H9 (cell line): ENCODE data around the gene ARPC5L. TPM values are rescaled to one million over a fixed set of nuclear protein-coding genes. Genes with fewer than 3 reads are reported as not detected.
A peak's percentile ranks its signal among the peaks of the same experiment; 100 is the strongest.

ENCODE experiments used
- DNase-seq: peaks from one replicate; pipeline ENCODE4 v3.0.0-alpha.2; 2017
- H2AFZ ChIP-seq: one replicate; pipeline ENCODE4 v1.6.1; 2013; ENCODE audit warnings: mild to moderate bottlenecking, low read length, control low read depth, moderate library complexity
- H2AK5ac ChIP-seq: 2 replicates; pipeline ENCODE4 v1.6.1; 2013; ENCODE audit warnings: low read length, control low read depth, mixed read lengths; ENCODE audit not compliant: insufficient read length
- H2BK120ac ChIP-seq: one replicate; pipeline ENCODE4 v1.6.1; 2013; ENCODE audit warnings: low read depth, mild to moderate bottlenecking, low read length, control low read depth, inconsistent platforms; ENCODE audit not compliant: poor library complexity, severe bottlenecking
- H2BK12ac ChIP-seq: 2 replicates; pipeline ENCODE4 v1.6.1; 2013; ENCODE audit warnings: low read length, control low read depth, mixed read lengths, low read depth; ENCODE audit not compliant: insufficient read length
- H2BK15ac ChIP-seq: 2 replicates; pipeline ENCODE4 v1.6.1; 2013; ENCODE audit warnings: low read depth, low read length, control low read depth
- H2BK20ac ChIP-seq: one replicate; pipeline ENCODE4 v1.6.1; 2013; ENCODE audit warnings: low read depth, mild to moderate bottlenecking, low read length, control low read depth, inconsistent platforms; ENCODE audit not compliant: poor library complexity, severe bottlenecking
- H2BK5ac ChIP-seq: 2 replicates; pipeline ENCODE4 v1.6.1; 2013; ENCODE audit warnings: low read length, control low read depth, mixed read lengths; ENCODE audit not compliant: insufficient read length
- H3K14ac ChIP-seq: 2 replicates; pipeline ENCODE4 v1.6.1; 2013; ENCODE audit warnings: low read length, control low read depth; ENCODE audit not compliant: insufficient read depth
- H3K18ac ChIP-seq: 2 replicates; pipeline ENCODE4 v1.6.1; 2013; ENCODE audit warnings: low read depth, mild to moderate bottlenecking, mixed read lengths, low read length, control low read depth; ENCODE audit not compliant: insufficient read length
- H3K23ac ChIP-seq: 2 replicates; pipeline ENCODE4 v1.6.1; 2013; ENCODE audit warnings: low read length, control low read depth, mixed read lengths, low read depth; ENCODE audit not compliant: insufficient read length
- H3K23me2 ChIP-seq: 2 replicates; pipeline ENCODE4 v1.6.1; 2013; ENCODE audit warnings: low read depth, mild to moderate bottlenecking, mixed read lengths, low read length, control low read depth; ENCODE audit not compliant: insufficient read length, poor library complexity, severe bottlenecking
- H3K27ac ChIP-seq: 2 replicates; pipeline ENCODE4 v1.5.1; 2013; ENCODE audit warnings: low read length, control low read depth, mixed read lengths, low read depth; ENCODE audit not compliant: insufficient read length
- H3K27me3 ChIP-seq: 2 replicates; pipeline ENCODE4 v1.6.1; 2013; ENCODE audit warnings: low read length, control low read depth, inconsistent platforms; ENCODE audit not compliant: insufficient read depth
- H3K4ac ChIP-seq: 2 replicates; pipeline ENCODE4 v1.6.1; 2013; ENCODE audit warnings: low read depth, mild to moderate bottlenecking, control low read depth, inconsistent platforms, low read length, moderate library complexity
- H3K4me1 ChIP-seq: 2 replicates; pipeline ENCODE4 v1.6.1; 2013; ENCODE audit warnings: low read length, control low read depth, inconsistent platforms; ENCODE audit not compliant: insufficient read depth
- H3K4me2 ChIP-seq: 2 replicates; pipeline ENCODE4 v1.6.1; 2013; ENCODE audit warnings: low read length, control low read depth, mixed read lengths; ENCODE audit not compliant: insufficient read length, insufficient read depth
- H3K56ac ChIP-seq: 2 replicates; pipeline ENCODE4 v1.6.1; 2013; ENCODE audit warnings: low read depth, mild to moderate bottlenecking, mixed read lengths, low read length, control low read depth; ENCODE audit not compliant: insufficient read length
- H3K79me1 ChIP-seq: 2 replicates; pipeline ENCODE4 v1.6.1; 2013; ENCODE audit warnings: low read depth, mild to moderate bottlenecking, moderate library complexity, low read length, control low read depth, inconsistent platforms; ENCODE audit not compliant: insufficient read depth, poor library complexity, severe bottlenecking
- H3K79me2 ChIP-seq: 2 replicates; pipeline ENCODE4 v1.6.1; 2013; ENCODE audit warnings: low read length, control low read depth, inconsistent platforms; ENCODE audit not compliant: insufficient read depth
- H3K9ac ChIP-seq: 2 replicates; pipeline ENCODE4 v1.6.1; 2013; ENCODE audit warnings: low read length, control low read depth, mixed read lengths; ENCODE audit not compliant: insufficient read length; ENCODE audit errors: extremely low read depth
- H3K9me3 ChIP-seq: one replicate; pipeline ENCODE4 v1.6.1; 2013; ENCODE audit warnings: low read depth, low read length, inconsistent platforms; ENCODE audit not compliant: control insufficient read depth
- H3T11ph ChIP-seq: one replicate; pipeline ENCODE4 v1.6.1; 2013; ENCODE audit warnings: mild to moderate bottlenecking, low read length, control low read depth, inconsistent platforms
- H4K20me1 ChIP-seq: one replicate; pipeline ENCODE4 v1.6.1; 2013; ENCODE audit not compliant: control insufficient read depth, insufficient read length, insufficient read depth
- H4K5ac ChIP-seq: 2 replicates; pipeline ENCODE4 v1.6.1; 2013; ENCODE audit warnings: low read depth, mild to moderate bottlenecking, mixed read lengths, low read length, control low read depth; ENCODE audit not compliant: insufficient read length
- H4K8ac ChIP-seq: replicated peaks from 2 replicates; pipeline ENCODE4 v1.6.1; 2013; ENCODE audit warnings: low read length, control low read depth, mixed read lengths, low read depth; ENCODE audit not compliant: insufficient read length
- H4K91ac ChIP-seq: 2 replicates; pipeline ENCODE4 v1.6.1; 2013; ENCODE audit warnings: low read depth, mild to moderate bottlenecking, moderate library complexity, mixed read lengths, low read length, control low read depth; ENCODE audit not compliant: insufficient read length
- H3K27ac Mint-ChIP-seq, 3 experiments: 2 replicates in 2 of 3; 3 replicates in 1 of 3; pipeline ENCODE4 v1.8.0; 2020 to 2021; ENCODE audit warnings: mixed read lengths in 3 of 3, mild to moderate bottlenecking in 1 of 3, moderate library complexity in 1 of 3
- H3K27me3 Mint-ChIP-seq: 2 replicates; pipeline ENCODE4 v1.8.0; 2021; ENCODE audit warnings: low read depth, mild to moderate bottlenecking, moderate library complexity, mixed read lengths
- H3K36me3 Mint-ChIP-seq, 3 experiments: 2 replicates in 2 of 3; 3 replicates in 1 of 3; pipeline ENCODE4 v1.8.0; 2020 to 2021; ENCODE audit warnings: low read depth in 3 of 3, mixed read lengths in 3 of 3; ENCODE audit not compliant: insufficient read depth in 1 of 3
- H3K4me1 Mint-ChIP-seq, 2 experiments: 2 replicates each; pipeline ENCODE4 v1.8.0; 2020; ENCODE audit warnings: mixed read lengths in 2 of 2
- H3K4me3 Mint-ChIP-seq, 2 experiments: 2 replicates in 1 of 2; 3 replicates in 1 of 2; pipeline ENCODE4 v1.8.0; 2020 to 2021; ENCODE audit warnings: mild to moderate bottlenecking in 2 of 2, mixed read lengths in 2 of 2, moderate library complexity in 1 of 2
- H3K9me3 Mint-ChIP-seq, 2 experiments: 2 replicates in 1 of 2; 3 replicates in 1 of 2; pipeline ENCODE4 v1.8.0; 2020; ENCODE audit warnings: mild to moderate bottlenecking in 2 of 2, mixed read lengths in 2 of 2, moderate library complexity in 1 of 2
- CTCF ChIP-seq: fragments of 200-600 bp; sonication (generic); conservative IDR thresholded peaks from 3 replicates; pipeline ENCODE4 v1.8.0; 2021; ENCODE audit warnings: antibody characterized with exemption, mild to moderate bottlenecking
- total RNA-seq: library from RNA; stranded (reverse); gene quantifications from 2 replicates; pipeline ENCODE4 v1.2.1, GENCODE V29; 2021

ARPC5L gene
- total RNA-seq, 1 experiment from 2014 or later, result 67.7 TPM

- no peak overlapping the region for H3K56ac ChIP-seq
- no peaks in the 10 kb centered on the region for H3K4me1 ChIP-seq
- H4K8ac ChIP-seq, result no peak overlapping the region
- H3K27ac Mint-ChIP-seq, result peak overlapping the region in 1 of 3 experiments; percentile 74; a peak in 2 of 7 replicates
- H4K20me1 ChIP-seq, result no peaks in the 10 kb centered on the region
- H3T11ph ChIP-seq, result no peak overlapping the region
- no peak overlapping the region for H3K9ac ChIP-seq
- peak; percentile 60 for DNase-seq
- no peak overlapping the region for H3K23ac ChIP-seq
- no peaks in the 10 kb centered on the region for H3K27me3 Mint-ChIP-seq
- no peaks in the 10 kb centered on the region for H3K23me2 ChIP-seq
- peaks cover 2 to 13% of the 10 kb centered on the region in 2 experiments for H3K4me1 Mint-ChIP-seq
- no peak overlapping the region for H3K4ac ChIP-seq
- H3K4me2 ChIP-seq, result no peak overlapping the region
- H2AFZ ChIP-seq, result no peak overlapping the region
- TF ChIP-seq CTCF, result peak; percentile 67
- no peak overlapping the region for H2BK5ac ChIP-seq
- no peak overlapping the region for H3K14ac ChIP-seq
- no peak overlapping the region for H4K5ac ChIP-seq
- no peaks in the 10 kb centered on the region; a peak in 1 of 5 replicates for H3K9me3 Mint-ChIP-seq
- H3K27ac ChIP-seq, result no peak overlapping the region
- H2BK120ac ChIP-seq, result no peak overlapping the region
- no peaks in the 10 kb centered on the region for H3K79me1 ChIP-seq
- no peak overlapping the region for H2BK15ac ChIP-seq
- H3K4me3 Mint-ChIP-seq, result no peak overlapping the region
- H2BK12ac ChIP-seq, result no peak overlapping the region
- no peaks in the 10 kb centered on the region for H3K79me2 ChIP-seq
- peaks cover 4 to 16% (median 14%) of the 10 kb centered on the region in 3 experiments for H3K36me3 Mint-ChIP-seq
- no peak overlapping the region for H3K18ac ChIP-seq
- no peaks in the 10 kb centered on the region for H3K27me3 ChIP-seq
- H3K9me3 ChIP-seq, result no peaks in the 10 kb centered on the region
- no peak overlapping the region for H2AK5ac ChIP-seq
- H4K91ac ChIP-seq, result no peak overlapping the region
- H2BK20ac ChIP-seq, result no peak overlapping the region
Measured at GRCh38 chr9:124894741-124895170, 32.8 kb downstream of the ARPC5L start.
